Brain microvascular endothelial cell (primary cell): ENCODE results near the gene SLC24A3.

Experiments used
- DNase-seq: peaks from one replicate; pipeline ENCODE4 v3.0.0-alpha.2; 2020
- H3K27ac ChIP-seq: fragments of 250-450 bp; sonication (Bioruptor Pico); 2 replicates; pipeline ENCODE4 v1.5.1; 2020; ENCODE audit warnings: mild to moderate bottlenecking, moderate library complexity
- H3K27me3 ChIP-seq: fragments of 250-450 bp; sonication (Bioruptor Pico); replicated peaks from 2 replicates; pipeline ENCODE4 v1.5.1; 2020; ENCODE audit warnings: mild to moderate bottlenecking
- H3K36me3 ChIP-seq: fragments of 250-450 bp; sonication (Bioruptor Pico); replicated peaks from 2 replicates; pipeline ENCODE4 v1.5.1; 2020; ENCODE audit warnings: mild to moderate bottlenecking
- H3K4me3 ChIP-seq: 2 replicates; pipeline ENCODE4 v1.5.1; 2011; ENCODE audit warnings: low read depth, mild to moderate bottlenecking, control low read depth, low read length, moderate library complexity
- in situ Hi-C: cut with HindIII; loops from 2 replicates; pipeline ENCODE4 v1.10.0; 2017; ENCODE audit warnings: low sequenced_read_pairs, low pct_ligation_motif_present
- TF ChIP-seq, protein P1 (sequence below): IDR thresholded peaks from 2 replicates; pipeline ENCODE4 v1.5.1; 2011; ENCODE audit warnings: low read depth, mild to moderate bottlenecking, moderate library complexity, low read length, control low read depth, inconsistent platforms; ENCODE audit errors: missing control alignments

Gene SLC24A3

DNA sequence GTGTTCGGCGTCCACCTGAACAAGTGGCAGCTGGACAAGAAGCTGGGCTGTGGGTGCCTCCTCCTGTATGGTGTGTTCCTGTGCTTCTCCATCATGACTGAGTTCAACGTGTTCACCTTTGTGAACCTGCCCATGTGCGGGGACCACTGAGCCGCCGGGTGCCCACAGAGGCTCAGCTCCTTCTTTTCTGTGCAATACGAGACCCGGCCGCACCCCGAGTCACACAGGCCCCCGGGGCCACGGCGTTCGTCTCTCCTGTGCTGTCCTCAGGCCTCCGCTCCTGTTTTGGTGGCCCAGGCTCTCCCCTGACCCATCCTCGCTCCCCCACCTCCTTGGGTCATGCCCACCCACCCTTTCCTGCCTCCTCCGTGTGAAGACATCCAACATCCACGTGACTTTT is 508.5 kb downstream of the SLC24A3 start:
- H3K36me3 ChIP-seq = no peaks in the 10 kb centered on the region
- no peak for DNase-seq
- H3K27me3 ChIP-seq = no peaks in the 10 kb centered on the region
- in situ Hi-C loops = no loop called here
- H3K27ac ChIP-seq = no peak overlapping the region
- no peak overlapping the region for H3K4me3 ChIP-seq
- TF ChIP-seq, protein P1, sequence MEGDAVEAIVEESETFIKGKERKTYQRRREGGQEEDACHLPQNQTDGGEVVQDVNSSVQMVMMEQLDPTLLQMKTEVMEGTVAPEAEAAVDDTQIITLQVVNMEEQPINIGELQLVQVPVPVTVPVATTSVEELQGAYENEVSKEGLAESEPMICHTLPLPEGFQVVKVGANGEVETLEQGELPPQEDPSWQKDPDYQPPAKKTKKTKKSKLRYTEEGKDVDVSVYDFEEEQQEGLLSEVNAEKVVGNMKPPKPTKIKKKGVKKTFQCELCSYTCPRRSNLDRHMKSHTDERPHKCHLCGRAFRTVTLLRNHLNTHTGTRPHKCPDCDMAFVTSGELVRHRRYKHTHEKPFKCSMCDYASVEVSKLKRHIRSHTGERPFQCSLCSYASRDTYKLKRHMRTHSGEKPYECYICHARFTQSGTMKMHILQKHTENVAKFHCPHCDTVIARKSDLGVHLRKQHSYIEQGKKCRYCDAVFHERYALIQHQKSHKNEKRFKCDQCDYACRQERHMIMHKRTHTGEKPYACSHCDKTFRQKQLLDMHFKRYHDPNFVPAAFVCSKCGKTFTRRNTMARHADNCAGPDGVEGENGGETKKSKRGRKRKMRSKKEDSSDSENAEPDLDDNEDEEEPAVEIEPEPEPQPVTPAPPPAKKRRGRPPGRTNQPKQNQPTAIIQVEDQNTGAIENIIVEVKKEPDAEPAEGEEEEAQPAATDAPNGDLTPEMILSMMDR = no peak

DNA sequence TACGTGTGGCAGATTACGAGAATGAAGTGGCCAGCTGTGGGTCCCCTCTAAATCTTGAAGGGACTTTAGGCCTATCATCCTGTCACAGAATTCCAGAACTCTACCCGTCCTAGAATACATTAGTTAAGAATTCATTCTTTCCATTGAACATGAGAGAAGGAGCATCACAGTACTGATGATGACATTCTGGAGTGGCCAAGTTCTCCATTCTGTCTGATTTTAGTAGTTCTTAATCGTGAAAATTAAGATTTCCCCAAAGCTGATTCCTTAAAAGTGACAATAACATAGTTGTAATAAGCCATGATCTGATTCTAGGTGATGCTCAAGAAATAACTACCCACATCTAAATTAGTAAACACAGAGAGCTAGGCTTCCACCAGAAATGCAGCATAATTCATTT is 510.6 kb downstream of the SLC24A3 start:
- Histone ChIP-seq H3K4me3 (no peak overlapping the region), H3K27ac (no peak overlapping the region), H3K36me3 (no peaks in the 10 kb centered on the region), H3K27me3 (no peaks in the 10 kb centered on the region)
- TF ChIP-seq, protein P1 = no peak
- in situ Hi-C loops = no loop called here
- DNase-seq = no peak

DNA sequence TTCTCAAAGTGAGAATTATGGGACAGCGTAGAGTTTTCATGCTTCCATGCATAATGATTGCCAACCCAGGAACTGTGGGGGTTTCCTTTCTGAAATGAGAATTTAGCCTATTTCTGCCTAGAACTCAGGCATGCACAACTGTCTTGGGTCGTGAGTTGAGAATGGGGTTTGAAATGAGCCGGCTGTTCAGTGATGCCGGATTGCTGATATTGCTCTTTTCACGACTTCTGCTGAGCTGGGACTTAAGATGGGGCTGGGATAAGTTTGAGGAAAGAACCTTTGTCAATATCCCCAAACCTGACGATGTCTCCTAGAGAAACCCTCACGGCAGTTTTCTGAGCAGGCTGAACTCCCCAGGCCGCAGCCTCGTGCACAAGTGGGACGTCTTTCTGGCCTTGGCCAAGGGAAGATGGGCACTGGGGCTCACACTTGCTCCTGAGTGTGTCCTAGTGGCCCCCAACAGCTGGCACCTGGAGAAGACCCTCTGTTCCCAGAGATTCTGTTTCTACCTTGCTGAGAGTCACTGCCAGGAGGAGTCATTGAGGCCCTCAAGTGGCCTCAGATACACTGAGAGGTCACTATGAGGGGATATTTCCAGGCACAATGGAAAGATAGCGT is 511.5 kb downstream of the SLC24A3 start:
- TF ChIP-seq, protein P1 = no peak
- no peak overlapping the region for H3K27ac ChIP-seq
- no peak for DNase-seq
- no peaks in the 10 kb centered on the region for H3K36me3 ChIP-seq
- no peak overlapping the region for H3K4me3 ChIP-seq
- in situ Hi-C loops = no loop called here
- H3K27me3 ChIP-seq = no peaks in the 10 kb centered on the region

DNA sequence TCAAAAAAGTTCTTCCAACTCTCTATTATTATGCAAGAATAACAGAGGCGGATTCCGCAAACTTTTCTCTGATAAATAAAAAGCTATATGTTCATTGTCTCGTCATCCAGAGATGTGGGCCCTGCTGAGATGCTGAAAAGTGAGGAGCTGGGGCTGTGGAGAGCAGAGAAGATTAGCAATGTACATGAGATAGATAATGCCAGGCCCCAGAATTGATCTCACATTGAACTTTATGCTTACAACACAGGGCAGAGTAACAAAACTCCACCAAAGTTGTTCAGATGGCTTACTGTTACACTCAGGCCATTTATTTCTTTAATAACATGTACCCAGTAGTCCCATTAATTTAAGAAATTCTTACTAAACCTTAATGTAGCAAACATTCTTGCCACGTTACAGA is 512.9 kb downstream of the SLC24A3 start:
- Histone ChIP-seq H3K36me3 (no peaks in the 10 kb centered on the region), H3K4me3 (no peak overlapping the region), H3K27me3 (no peaks in the 10 kb centered on the region), H3K27ac (no peak overlapping the region)
- TF ChIP-seq, protein P1 = no peak
- no peak for DNase-seq
- in situ Hi-C loops = no loop called here

DNA sequence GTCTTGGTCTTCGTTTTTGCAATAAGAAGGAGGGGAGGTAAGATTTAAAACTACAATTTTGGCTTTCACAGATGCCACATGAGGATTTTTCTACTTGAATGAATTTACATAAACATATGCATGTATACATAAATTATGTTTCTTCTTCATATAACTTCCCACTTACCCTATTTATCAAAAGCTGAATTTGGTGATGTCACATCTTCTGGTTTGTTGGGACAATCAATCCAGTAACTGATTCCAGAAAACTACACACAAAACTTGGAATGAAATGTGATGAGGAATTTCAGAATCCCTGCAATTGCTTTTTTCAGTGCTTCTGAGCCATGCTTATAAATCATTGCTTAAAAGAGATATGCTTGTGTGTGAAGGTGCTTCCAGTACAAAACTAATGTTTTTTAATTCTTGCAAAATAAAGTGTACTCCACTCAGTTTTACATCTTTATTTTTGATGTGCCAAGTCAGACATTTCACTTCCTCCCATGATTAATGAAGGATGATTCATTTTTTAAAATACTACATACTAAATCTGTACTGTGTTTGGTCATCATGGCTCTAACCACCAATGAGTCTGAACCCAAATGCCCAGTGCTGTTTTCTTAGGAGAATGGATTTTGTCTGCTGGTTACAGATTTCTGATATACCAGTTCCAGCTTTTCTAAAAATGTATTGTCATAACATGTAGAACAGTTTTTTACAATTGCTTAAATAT is 513.5 kb downstream of the SLC24A3 start:
- in situ Hi-C loops = no loop called here
- TF ChIP-seq, protein P1 = no peak
- H3K27ac ChIP-seq = no peak overlapping the region
- H3K4me3 ChIP-seq = no peak overlapping the region
- H3K27me3 ChIP-seq = no peaks in the 10 kb centered on the region
- H3K36me3 ChIP-seq = no peaks in the 10 kb centered on the region
- peak; percentile 4 for DNase-seq
